ENCODE measurements around the gene CPTP. TPM values are rescaled to one million over a fixed set of nuclear protein-coding genes. Genes with fewer than 3 reads are reported as not detected.

The CPTP gene
- total and polyA plus RNA-seq, 2 of the 13 experiments (the other 11 are each of a cell fraction or from before 2014, with no cell fraction given) = 5.5 to 9.3 TPM

GRCh38 chr1:1374929-1375662, 50.5 kb downstream of the CPTP start, which contains the start of gene AURKAIP1 (continued):
- no peak for TF ChIP-seq SKIL (CRISPR knock-in tag; IDR thresholded peaks at IDR 0.05; ENCODE audit: borderline replicate concordance)
- peak; percentile 29; the same call in 1 of the 2 replicates for TF ChIP-seq CEBPG (CRISPR knock-in tag; IDR thresholded peaks at IDR 0.05)
- peak; percentile 88 for TF ChIP-seq ZNF430 (CRISPR knock-in tag; IDR thresholded peaks at IDR 0.05)
- TF ChIP-seq NCOA5 (CRISPR knock-in tag; IDR thresholded peaks at IDR 0.05) = no peak
- no peak for TF ChIP-seq HHEX (CRISPR knock-in tag; IDR thresholded peaks at IDR 0.05)
- TF ChIP-seq KMT2B (CRISPR knock-in tag; IDR thresholded peaks at IDR 0.05) = peak; percentile 92
- TF ChIP-seq ZNF337 (CRISPR knock-in tag; IDR thresholded peaks at IDR 0.05; ENCODE audit: borderline replicate concordance, low read depth) = peak; percentile 96; the same call in 1 of the 2 replicates
- peak; percentile 83; the same call in 1 of the 2 replicates for TF ChIP-seq JUN (CRISPR knock-in tag; IDR thresholded peaks at IDR 0.05)
- peak; percentile 82; the same call in 1 of the 2 replicates for TF ChIP-seq HES4 (CRISPR knock-in tag; IDR thresholded peaks at IDR 0.05; ENCODE audit: borderline replicate concordance)
- TF ChIP-seq ZBTB40 (IDR thresholded peaks at IDR 0.05) = peak; percentile 97
- TF ChIP-seq ZBTB40 (CRISPR knock-in tag; IDR thresholded peaks at IDR 0.05) = peak; percentile 95
- peak; percentile 89 for TF ChIP-seq MIXL1 (CRISPR knock-in tag; IDR thresholded peaks at IDR 0.05)
- TF ChIP-seq ZNF382 (CRISPR knock-in tag; IDR thresholded peaks at IDR 0.05; ENCODE audit: borderline replicate concordance) = no peak
- 0 out of 2 replicates have a peak, but pooled peaks have one; percentile 29 for TF ChIP-seq ZBTB8A (CRISPR knock-in tag; IDR thresholded peaks at IDR 0.05; ENCODE audit: borderline replicate concordance, low read depth)
- peak; percentile 72 for TF ChIP-seq ZBTB14 (CRISPR knock-in tag; IDR thresholded peaks at IDR 0.05)
- TF ChIP-seq KDM2A (CRISPR knock-in tag; IDR thresholded peaks at IDR 0.05; ENCODE audit: borderline replicate concordance, low read depth) = peak; percentile 99
- no peak; a peak in 1 of 4 replicates for TF ChIP-seq NR2F1 (CRISPR knock-in tag; IDR thresholded peaks at IDR 0.05)
